MCF 10A (cell line): ENCODE measurements around the gene FICD. TPM values are rescaled to one million over a fixed set of nuclear protein-coding genes. Genes with fewer than 3 reads are reported as not detected.
"Not testable (repeated sequence)": the region's sequence is repeated elsewhere in the genome, so short reads cannot be mapped to it uniquely, and the experiment has no call there.

Experiments
- BruUV-seq: library from RNA; stranded (reverse); fragments of 400-500 nt; replicated peaks from 2 replicates; lab custom pipeline; 2021; lab: Mats Ljungman, UMichigan
- CTCF ChIA-PET: fragments of 300-600 bp; sonication (Branson Sonifier 250); formaldehyde crosslinking; extraction: SDS; loops from one replicate; lab custom pipeline; 2021; ENCODE audit warnings: antibody characterized with exemption, inconsistent platforms; lab: Yijun Ruan, JAX
- POLR2A ChIA-PET: fragments of 300-600, 350-650 bp; sonication (Branson Sonifier 250); formaldehyde crosslinking; extraction: SDS; loops from one replicate; lab custom pipeline; 2020; ENCODE audit warnings: antibody characterized with exemption, inconsistent platforms; lab: Yijun Ruan, JAX
- DNase-seq: peaks from one replicate; pipeline ENCODE4 v3.0.0-alpha.2; 2018; ENCODE audit not compliant: unreplicated experiment
- H3K27ac Mint-ChIP-seq: one replicate; pipeline ENCODE4 v1.8.0; 2022; ENCODE audit warnings: mild to moderate bottlenecking, low read depth, mixed read lengths; ENCODE audit not compliant: unreplicated experiment
- H3K27me3 Mint-ChIP-seq: one replicate; pipeline ENCODE4 v1.8.0; 2022; ENCODE audit warnings: mixed read lengths; ENCODE audit not compliant: insufficient read depth, unreplicated experiment
- H3K36me3 Mint-ChIP-seq: one replicate; pipeline ENCODE4 v1.8.0; 2022; ENCODE audit warnings: mild to moderate bottlenecking, moderate library complexity, mixed read lengths; ENCODE audit not compliant: insufficient read depth, unreplicated experiment
- H3K4me1 Mint-ChIP-seq: one replicate; pipeline ENCODE4 v1.8.0; 2022; ENCODE audit warnings: mixed read lengths; ENCODE audit not compliant: insufficient read depth, unreplicated experiment
- H3K4me3 Mint-ChIP-seq: one replicate; pipeline ENCODE4 v1.8.0; 2022; ENCODE audit warnings: mild to moderate bottlenecking, moderate library complexity, mixed read lengths; ENCODE audit not compliant: unreplicated experiment
- H3K9me3 Mint-ChIP-seq: one replicate; pipeline ENCODE4 v1.8.0; 2022; ENCODE audit warnings: mixed read lengths; ENCODE audit not compliant: unreplicated experiment
- intact Hi-C: fragments of 100-400 bp; cut with micrococcal nuclease; formaldehyde crosslinking; loops from 2 replicates; pipeline ENCODE4 v1.14.1; 2022
- total RNA-seq: library from RNA; stranded (reverse); gene quantifications from 2 replicates; pipeline ENCODE4 v1.2.3, GENCODE V29; 2022
- TF ChIP-seq, protein P1 (sequence below): fragments of 200-600 bp; IDR thresholded peaks from one replicate; pipeline ENCODE4 v1.8.0; 2022; ENCODE audit warnings: antibody characterized with exemption, mild to moderate bottlenecking; ENCODE audit not compliant: unreplicated experiment

FICD gene
- total RNA-seq, 1 experiment from 2014 or later: 15.2 TPM

- Mint-ChIP-seq H3K27ac (peak overlapping the region; percentile 64), H3K27me3 (no peaks in the 10 kb centered on the region), H3K36me3 (peaks cover 43% of the 10 kb centered on the region), H3K4me3 (no peak overlapping the region), H3K9me3 (no peaks in the 10 kb centered on the region), H3K4me1 (peaks cover 39% of the 10 kb centered on the region)
- no TSS peak for BruUV-seq
- ChIA-PET POLR2A (interaction anchor here (0.8 kb wide), 1 partner anchor 9 kb away, joined by 6 read pairs; the partner anchor contains the start of gene SART3), CTCF (interaction anchor here (1.0 kb wide), 1 partner anchor 14 kb away, joined by 5 read pairs; no protein-coding TSS in a partner anchor)
- DNase-seq: no peak
- TF ChIP-seq, protein P1, sequence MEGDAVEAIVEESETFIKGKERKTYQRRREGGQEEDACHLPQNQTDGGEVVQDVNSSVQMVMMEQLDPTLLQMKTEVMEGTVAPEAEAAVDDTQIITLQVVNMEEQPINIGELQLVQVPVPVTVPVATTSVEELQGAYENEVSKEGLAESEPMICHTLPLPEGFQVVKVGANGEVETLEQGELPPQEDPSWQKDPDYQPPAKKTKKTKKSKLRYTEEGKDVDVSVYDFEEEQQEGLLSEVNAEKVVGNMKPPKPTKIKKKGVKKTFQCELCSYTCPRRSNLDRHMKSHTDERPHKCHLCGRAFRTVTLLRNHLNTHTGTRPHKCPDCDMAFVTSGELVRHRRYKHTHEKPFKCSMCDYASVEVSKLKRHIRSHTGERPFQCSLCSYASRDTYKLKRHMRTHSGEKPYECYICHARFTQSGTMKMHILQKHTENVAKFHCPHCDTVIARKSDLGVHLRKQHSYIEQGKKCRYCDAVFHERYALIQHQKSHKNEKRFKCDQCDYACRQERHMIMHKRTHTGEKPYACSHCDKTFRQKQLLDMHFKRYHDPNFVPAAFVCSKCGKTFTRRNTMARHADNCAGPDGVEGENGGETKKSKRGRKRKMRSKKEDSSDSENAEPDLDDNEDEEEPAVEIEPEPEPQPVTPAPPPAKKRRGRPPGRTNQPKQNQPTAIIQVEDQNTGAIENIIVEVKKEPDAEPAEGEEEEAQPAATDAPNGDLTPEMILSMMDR: no peak
- intact Hi-C loops: no loop called here
Observed at GRCh38 chr12:108551535-108551934, 36.5 kb downstream of the FICD start.

GRCh38 chr12:108553799-108554198 lies 38.7 kb downstream of the FICD start:
- ChIA-PET POLR2A (interaction anchor here (0.6 to 1.5 kb wide), 2 partner anchors 8 to 794 kb away, joined by 3 to 6 read pairs; partner anchors contain the start of gene ISCU), CTCF (interaction anchor here (0.7 kb wide), 1 partner anchor 286 kb away, joined by 3 read pairs; no protein-coding TSS in a partner anchor)
- Mint-ChIP-seq H3K4me3 (no peak overlapping the region), H3K4me1 (peaks cover 50% of the 10 kb centered on the region), H3K36me3 (peaks cover 31% of the 10 kb centered on the region), H3K27me3 (no peaks in the 10 kb centered on the region), H3K27ac (no peak overlapping the region), H3K9me3 (no peaks in the 10 kb centered on the region)
- no peak for DNase-seq
- intact Hi-C loops: no loop called here
- no TSS peak for BruUV-seq
- TF ChIP-seq, protein P1: no peak

- H3K9me3 Mint-ChIP-seq, intact Hi-C loops, H3K4me3 Mint-ChIP-seq, DNase-seq, H3K27ac Mint-ChIP-seq, BruUV-seq, H3K27me3 Mint-ChIP-seq: not testable (repeated sequence)
- POLR2A ChIA-PET: interaction anchor here (0.8 kb wide), 1 partner anchor 40 kb away, joined by 3 read pairs; the partner anchor contains the start of gene FICD
- Mint-ChIP-seq H3K36me3 (peaks cover 26% of the 10 kb centered on the region), H3K4me1 (peaks cover 56% of the 10 kb centered on the region)
- CTCF ChIA-PET: interaction anchor here (0.9 to 1.5 kb wide), 3 partner anchors 63 to 395 kb away, joined by 3 to 6 read pairs (median 3); no protein-coding TSS in a partner anchor
Observed at GRCh38 chr12:108555383-108555782, 40.3 kb downstream of the FICD start.

GRCh38 chr12:108559007-108559655 lies 44.1 kb downstream of the FICD start:
- Mint-ChIP-seq H3K27ac (no peak overlapping the region), H3K4me1 (peaks cover 29% of the 10 kb centered on the region), H3K27me3 (no peaks in the 10 kb centered on the region), H3K9me3 (no peaks in the 10 kb centered on the region), H3K36me3 (peaks cover 24% of the 10 kb centered on the region), H3K4me3 (peak overlapping the region; percentile 96)
- TF ChIP-seq, protein P1: no peak
- CTCF ChIA-PET: interaction anchor here (1.0 to 14.4 kb wide), 3 partner anchors 59 to 244 kb away, joined by 4 to 274 read pairs (median 7); no protein-coding TSS in a partner anchor
- POLR2A ChIA-PET: interaction anchor here (0.6 to 8.3 kb wide), 5 partner anchors 10 to 798 kb away, joined by 3 to 105 read pairs (median 9); partner anchors contain the start of genes PRDM4 and USP30
- intact Hi-C loops: no loop called here
- DNase-seq: no peak
- BruUV-seq: no TSS peak
